A673 (cell line): Measurements from ENCODE around the gene SH3BP2.

Experiments used
- CTCF ChIP-seq: fragments of 300-800, 200-600 bp; sonication (generic); conservative IDR thresholded peaks from 2 replicates; pipeline ENCODE4 v1.5.1; 2017; ENCODE audit warnings: low read depth, mild to moderate bottlenecking, antibody characterized with exemption, low read length, moderate library complexity, mixed read lengths
- EZH2 ChIP-seq: fragments of 200-600 bp; sonication (generic); IDR thresholded peaks from 2 replicates; pipeline ENCODE4 v1.6.1; 2017; ENCODE audit warnings: borderline replicate concordance, low read depth, mild to moderate bottlenecking, mixed read lengths, antibody characterized with exemption, low read length; ENCODE audit not compliant: poor library complexity, severe bottlenecking

- no peak for TF ChIP-seq CTCF
- no peak for TF ChIP-seq EZH2
Measured at GRCh38 chr4:2830632-2831610, 38.0 kb downstream of the SH3BP2 start.
